Glutamatergic neuron (in vitro differentiated cells): ENCODE data around the gene MINDY4. TPM values are rescaled to one million over a fixed set of nuclear protein-coding genes. Genes with fewer than 3 reads are reported as not detected.

Source experiments
- DNase-seq: peaks from one replicate; pipeline ENCODE4 v3.0.0; 2022
- H3K27ac Mint-ChIP-seq: one replicate; pipeline ENCODE4 v1.8.0; 2020; ENCODE audit warnings: mild to moderate bottlenecking, mixed read lengths, inconsistent platforms; ENCODE audit not compliant: unreplicated experiment
- H3K27me3 Mint-ChIP-seq: one replicate; pipeline ENCODE4 v1.8.0; 2020; ENCODE audit warnings: mild to moderate bottlenecking, moderate library complexity, mixed read lengths, inconsistent platforms; ENCODE audit not compliant: unreplicated experiment
- H3K36me3 Mint-ChIP-seq: one replicate; pipeline ENCODE4 v1.8.0; 2020; ENCODE audit warnings: mild to moderate bottlenecking, mixed read lengths, inconsistent platforms; ENCODE audit not compliant: unreplicated experiment
- H3K4me1 Mint-ChIP-seq: one replicate; pipeline ENCODE4 v1.8.0; 2020; ENCODE audit warnings: mild to moderate bottlenecking, low read depth, mixed read lengths, inconsistent platforms; ENCODE audit not compliant: unreplicated experiment
- H3K4me3 Mint-ChIP-seq: one replicate; pipeline ENCODE4 v1.8.0; 2020; ENCODE audit warnings: mild to moderate bottlenecking, mixed read lengths, inconsistent platforms; ENCODE audit not compliant: unreplicated experiment
- H3K9me3 Mint-ChIP-seq: one replicate; pipeline ENCODE4 v1.8.0; 2020; ENCODE audit warnings: mild to moderate bottlenecking, moderate library complexity, mixed read lengths, inconsistent platforms; ENCODE audit not compliant: unreplicated experiment
- CTCF ChIP-seq: fragments of 200-600 bp; sonication (generic); IDR thresholded peaks from one replicate; pipeline ENCODE4 v1.5.0; 2021; ENCODE audit not compliant: partially characterized antibody, unreplicated experiment
- total RNA-seq: library from RNA; stranded (reverse); fragmentation: NEBNext Ultra II Directional; extraction: Animal tissue kit (Norgen Biotek cat#: 25700); gene quantifications from one replicate; pipeline ENCODE4 v1.2.1, GENCODE V29; 2021; ENCODE audit not compliant: unreplicated experiment

MINDY4 gene
- total RNA-seq, 1 donor from 2014 or later: 2.3 TPM

- peaks cover 7% of the 10 kb centered on the region for H3K36me3 Mint-ChIP-seq
- no peak overlapping the region for H3K4me3 Mint-ChIP-seq
- no peak for DNase-seq
- H3K27me3 Mint-ChIP-seq: no peaks in the 10 kb centered on the region
- no peaks in the 10 kb centered on the region for H3K4me1 Mint-ChIP-seq
- H3K27ac Mint-ChIP-seq: no peak overlapping the region
- no peak for TF ChIP-seq CTCF
- H3K9me3 Mint-ChIP-seq: no peaks in the 10 kb centered on the region
These were observed 44.9 kb downstream of the MINDY4 start for GRCh38 chr7:30815951-30816644.

- Mint-ChIP-seq H3K9me3 (no peaks in the 10 kb centered on the region), H3K36me3 (peaks cover under 1% of the 10 kb centered on the region), H3K4me3 (no peak overlapping the region), H3K4me1 (no peaks in the 10 kb centered on the region), H3K27me3 (no peaks in the 10 kb centered on the region), H3K27ac (no peak overlapping the region)
- DNase-seq: no peak
- TF ChIP-seq CTCF: no peak
These were observed 45.6 kb downstream of the MINDY4 start for GRCh38 chr7:30816645-30817370.

DNA sequence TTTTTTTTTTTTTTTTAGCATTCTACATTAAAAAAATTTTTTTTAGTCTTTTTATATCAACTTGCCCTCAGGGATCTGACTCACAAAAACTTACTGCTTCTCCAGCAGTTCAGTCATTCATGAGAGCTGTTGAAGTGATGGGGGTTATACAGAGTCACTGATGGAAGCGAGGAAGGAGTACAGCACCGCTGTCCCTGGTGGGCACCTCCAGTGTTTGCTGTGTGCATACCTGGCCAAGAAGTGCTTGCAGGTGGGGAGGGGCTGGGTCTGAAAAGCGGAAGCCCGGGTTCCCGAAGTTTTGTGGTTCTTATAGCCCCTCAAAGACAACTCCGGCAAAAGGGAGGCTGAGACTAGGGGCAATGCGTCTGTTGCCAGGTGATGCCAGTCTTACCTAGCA, 46.2 kb downstream of the MINDY4 start:
- DNase-seq: no peak
- H3K9me3 Mint-ChIP-seq: no peaks in the 10 kb centered on the region
- H3K4me3 Mint-ChIP-seq: no peak overlapping the region

DNA sequence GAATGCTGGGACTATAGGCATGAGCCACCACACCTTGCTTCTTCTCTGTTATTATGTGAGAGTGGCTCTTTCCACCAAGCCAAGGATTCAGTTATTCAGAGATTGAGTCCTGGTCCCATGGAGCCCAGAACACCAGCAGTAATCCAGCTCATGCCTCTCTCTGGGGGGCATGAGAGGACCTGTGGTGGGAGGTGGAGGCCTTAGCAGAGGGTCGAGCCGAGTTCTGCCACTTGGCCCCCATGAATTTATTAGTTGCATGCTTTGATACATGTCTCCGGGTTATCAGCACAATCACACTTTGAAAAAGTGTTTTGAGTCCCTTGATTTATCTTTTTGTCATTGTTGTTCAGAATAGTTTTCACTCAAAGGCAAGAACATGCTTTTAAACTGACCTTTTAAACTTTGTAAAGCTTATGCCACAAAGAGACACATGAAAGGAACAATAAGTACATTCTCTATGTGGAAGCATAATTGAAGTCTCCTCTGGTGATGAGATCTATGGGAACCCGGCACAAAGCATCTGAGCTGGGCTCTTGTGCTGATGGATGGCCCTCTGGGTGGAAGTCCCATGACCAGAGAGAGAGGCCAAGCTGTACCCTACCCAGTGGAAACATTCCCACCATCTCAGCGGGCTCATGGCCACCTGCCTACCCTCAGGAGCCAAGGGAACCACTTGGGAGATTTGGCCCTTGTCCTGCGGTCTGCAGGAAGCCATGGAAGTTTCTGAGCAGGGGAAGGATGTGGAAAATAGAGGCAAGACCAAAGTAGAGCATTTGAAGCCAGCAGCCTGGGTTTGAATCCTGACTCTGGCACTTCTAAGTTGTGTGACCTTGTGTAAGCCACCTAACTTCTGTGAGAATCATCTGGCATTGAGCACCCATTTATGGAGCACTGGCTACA, 53.9 kb downstream of the MINDY4 start:
- no peak for TF ChIP-seq CTCF
- H3K36me3 Mint-ChIP-seq: no peaks in the 10 kb centered on the region
- H3K4me3 Mint-ChIP-seq: no peak overlapping the region
- H3K27ac Mint-ChIP-seq: no peak overlapping the region
- no peaks in the 10 kb centered on the region for H3K9me3 Mint-ChIP-seq
- no peak for DNase-seq
- H3K4me1 Mint-ChIP-seq: no peaks in the 10 kb centered on the region
- H3K27me3 Mint-ChIP-seq: no peaks in the 10 kb centered on the region

More for the DNA sequence above, 46.2 kb downstream of the MINDY4 start:
- no peak for TF ChIP-seq CTCF
- H3K27me3 Mint-ChIP-seq: no peaks in the 10 kb centered on the region
- no peaks in the 10 kb centered on the region for H3K4me1 Mint-ChIP-seq
- H3K27ac Mint-ChIP-seq: no peak overlapping the region
- H3K36me3 Mint-ChIP-seq: no peaks in the 10 kb centered on the region
